ENCODE measurements around the gene LAMA5.

LAMA5 gene

GRCh38 chr20:62404761-62405107 is 37.6 kb upstream of the LAMA5 start:
- DNase-seq = no peak

- DNase-seq = no peak
These were observed 37.1 kb upstream of the LAMA5 start for GRCh38 chr20:62404112-62404665.

- no peak for DNase-seq
These were observed 36.2 kb upstream of the LAMA5 start for GRCh38 chr20:62403331-62403730.

GRCh38 chr20:62402456-62403150 is 35.5 kb upstream of the LAMA5 start:
- DNase-seq = no peak

- DNase-seq = no peak
These were observed 34.2 kb upstream of the LAMA5 start for GRCh38 chr20:62401331-62401779.

GRCh38 chr20:62400541-62400940 is 33.4 kb upstream of the LAMA5 start:
- no peak for DNase-seq

- DNase-seq = no peak
These were observed 32.9 kb upstream of the LAMA5 start for GRCh38 chr20:62400021-62400420.

GRCh38 chr20:62398120-62398821 is 31.2 kb upstream of the LAMA5 start:
- DNase-seq = no peak

GRCh38 chr20:62396367-62397239 is 29.5 kb upstream of the LAMA5 start:
- no peak for DNase-seq

GRCh38 chr20:62395311-62396242 is 28.5 kb upstream of the LAMA5 start:
- DNase-seq = no peak

GRCh38 chr20:62394248-62395245 is 27.4 kb upstream of the LAMA5 start:
- no peak for DNase-seq

GRCh38 chr20:62393830-62394229 is 26.7 kb upstream of the LAMA5 start:
- no peak for DNase-seq

- no peak for DNase-seq
These were observed 26.2 kb upstream of the LAMA5 start for GRCh38 chr20:62393335-62393665.

- no peak for DNase-seq
These were observed 25.7 kb upstream of the LAMA5 start for GRCh38 chr20:62392621-62393334.

GRCh38 chr20:62392077-62392418 is 24.9 kb upstream of the LAMA5 start:
- DNase-seq = no peak

- no peak for DNase-seq
These were observed 24.3 kb upstream of the LAMA5 start for GRCh38 chr20:62391165-62392076.

GRCh38 chr20:62390317-62391164 is 23.4 kb upstream of the LAMA5 start:
- DNase-seq = no peak

- DNase-seq = no peak
These were observed 22.5 kb upstream of the LAMA5 start for GRCh38 chr20:62389601-62390087.
